GM21515 (cell line): ENCODE data around the gene EAF1.
"Not testable (repeated sequence)": the region's sequence is repeated elsewhere in the genome, so short reads cannot be mapped to it uniquely, and the experiment has no call there.

Experiments
- ATAC-seq: cut with Tn5 transposase; IDR thresholded peaks from one replicate; pipeline ENCODE4 v1.9.1; 2021; ENCODE audit not compliant: unreplicated experiment

Gene EAF1

GRCh38 chr3:15477951-15478639, 50.7 kb downstream of the EAF1 start:
- no peak for ATAC-seq

DNA sequence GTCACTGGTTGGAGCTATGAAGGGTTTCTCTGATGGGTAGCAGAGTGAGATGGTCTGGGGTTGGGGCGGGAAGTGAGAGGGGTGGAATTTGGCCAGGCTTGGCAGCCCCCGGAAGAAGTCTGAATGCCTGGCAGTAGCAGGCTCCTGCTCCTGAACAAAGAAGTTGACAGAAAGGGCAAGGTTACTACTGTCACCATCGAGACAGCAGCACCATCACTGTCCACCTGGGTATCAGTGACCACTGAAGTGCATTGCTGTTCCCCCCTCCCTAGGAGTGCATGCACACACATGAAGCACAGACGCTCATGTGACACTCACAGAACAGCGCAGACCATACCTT, 51.2 kb downstream of the EAF1 start:
- no peak for ATAC-seq

GRCh38 chr3:15479400-15480224, 52.2 kb downstream of the EAF1 start:
- ATAC-seq, result no peak

DNA sequence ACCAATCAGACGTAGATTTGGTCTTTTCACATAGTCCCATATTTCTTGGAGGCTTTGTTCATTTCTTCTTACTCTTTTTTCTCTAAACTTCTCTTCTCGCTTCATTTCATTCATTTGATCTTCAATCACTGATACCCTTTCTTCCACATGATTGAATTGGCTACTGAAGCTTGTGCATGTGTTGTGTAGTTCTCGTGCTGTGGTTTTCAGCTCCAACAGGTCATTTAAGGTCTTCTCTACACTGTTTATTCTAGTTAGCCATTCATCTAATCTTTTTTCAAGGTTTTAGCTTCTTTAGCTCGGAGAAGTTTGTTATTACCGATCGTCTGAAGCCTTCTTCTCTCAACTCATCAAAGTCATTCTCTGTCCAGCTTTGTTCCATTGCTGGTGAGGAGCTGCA, 57.2 kb downstream of the EAF1 start:
- ATAC-seq, result not testable (repeated sequence)

- ATAC-seq, result no peak
Observed at GRCh38 chr3:15486020-15486419, 58.6 kb downstream of the EAF1 start.

- no peak for ATAC-seq
Observed at GRCh38 chr3:15486979-15487378, 59.6 kb downstream of the EAF1 start.

DNA sequence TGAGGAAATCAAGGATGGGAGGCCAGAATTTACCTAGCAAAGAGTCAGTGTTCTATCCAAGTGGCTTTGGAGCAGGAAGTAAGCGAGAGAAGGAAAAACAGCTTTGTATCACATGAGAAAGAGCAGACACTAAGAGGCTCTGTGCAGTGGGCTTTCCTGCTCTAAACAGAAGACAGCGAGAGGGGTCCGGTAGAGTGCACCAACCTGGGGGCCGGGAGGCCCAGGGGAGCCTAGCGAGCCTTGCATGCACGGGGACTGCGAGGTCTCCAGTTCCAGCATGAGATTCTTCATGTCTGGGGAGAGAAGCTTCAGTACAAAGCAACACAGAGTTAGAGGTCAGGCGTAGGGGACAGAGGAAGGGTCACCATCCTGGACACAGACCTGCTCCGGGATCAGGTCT, 60.6 kb downstream of the EAF1 start:
- ATAC-seq, result no peak

- no peak for ATAC-seq
Observed at GRCh38 chr3:15490158-15490557, 62.8 kb downstream of the EAF1 start.

GRCh38 chr3:15491143-15491542, 63.7 kb downstream of the EAF1 start:
- no peak for ATAC-seq
